HG02678 (cell line): ENCODE data around the gene MPRIP.
"Not testable (repeated sequence)": the region's sequence is repeated elsewhere in the genome, so short reads cannot be mapped to it uniquely, and the experiment has no call there.

Experiments
- ATAC-seq: cut with Tn5 transposase; IDR thresholded peaks from one replicate; pipeline ENCODE4 v1.9.1; 2021; ENCODE audit warnings: mild to moderate bottlenecking, moderate library complexity; ENCODE audit not compliant: unreplicated experiment

Gene MPRIP

DNA sequence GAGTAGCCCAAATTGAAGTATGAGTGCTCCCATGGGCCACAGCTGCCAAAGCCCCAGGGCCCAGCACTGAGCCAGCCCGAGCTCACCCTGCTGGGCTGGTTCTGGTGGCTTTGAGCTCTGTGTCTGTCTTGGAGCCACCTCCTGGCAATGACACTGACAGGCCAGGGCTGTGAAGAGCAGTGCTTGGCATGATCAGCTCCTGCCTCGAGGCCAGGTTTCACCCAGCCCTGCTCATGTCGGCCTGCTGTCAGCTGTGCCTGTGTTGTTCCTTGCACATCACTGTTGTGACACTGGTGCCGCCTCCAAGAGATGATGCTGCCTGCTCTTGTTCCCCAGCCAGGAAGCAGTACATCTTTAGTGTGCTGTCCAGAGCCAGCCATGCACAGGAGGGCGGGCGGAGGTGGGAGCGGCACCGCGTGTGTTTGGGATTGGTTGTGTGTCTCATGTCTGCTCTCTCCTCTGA lies 137.9 kb downstream of the MPRIP start:
- ATAC-seq = no peak

DNA sequence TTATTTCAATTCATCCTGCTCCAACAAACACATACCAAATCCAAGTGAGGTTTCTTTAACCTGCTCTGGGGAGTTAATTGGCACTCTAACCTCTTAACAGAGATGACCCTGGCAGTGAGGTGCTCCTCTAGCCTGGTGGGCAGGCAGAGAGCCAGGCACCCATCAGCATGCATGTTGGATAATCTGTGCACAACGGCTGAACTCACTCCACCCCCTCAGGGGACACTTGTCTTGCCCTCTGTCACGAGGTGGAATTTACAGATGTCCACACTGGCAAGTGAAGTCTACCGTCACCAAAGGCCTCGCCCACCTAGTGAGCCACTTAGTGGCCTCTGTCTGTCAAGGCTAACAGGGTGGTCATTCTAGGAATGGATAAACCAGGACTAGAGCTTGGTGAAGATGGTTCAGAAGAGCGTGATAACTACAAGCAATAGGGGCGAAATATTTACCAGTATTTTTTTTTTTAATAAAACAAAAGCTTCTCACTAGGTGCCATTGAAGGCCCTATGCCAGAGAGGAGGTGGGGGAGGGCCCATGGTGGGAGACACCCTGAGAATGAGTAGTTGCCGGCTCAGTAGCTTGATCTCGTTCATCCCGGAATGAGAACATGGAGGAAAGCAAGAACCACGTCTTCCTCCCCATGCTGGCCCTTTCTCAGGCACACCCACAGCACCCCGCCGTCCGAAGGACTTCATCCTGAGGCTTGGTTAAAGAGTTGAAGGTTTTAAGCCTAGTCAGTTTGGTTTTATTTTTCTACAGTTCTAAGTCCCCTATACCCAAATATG lies 138.7 kb downstream of the MPRIP start:
- ATAC-seq = no peak

DNA sequence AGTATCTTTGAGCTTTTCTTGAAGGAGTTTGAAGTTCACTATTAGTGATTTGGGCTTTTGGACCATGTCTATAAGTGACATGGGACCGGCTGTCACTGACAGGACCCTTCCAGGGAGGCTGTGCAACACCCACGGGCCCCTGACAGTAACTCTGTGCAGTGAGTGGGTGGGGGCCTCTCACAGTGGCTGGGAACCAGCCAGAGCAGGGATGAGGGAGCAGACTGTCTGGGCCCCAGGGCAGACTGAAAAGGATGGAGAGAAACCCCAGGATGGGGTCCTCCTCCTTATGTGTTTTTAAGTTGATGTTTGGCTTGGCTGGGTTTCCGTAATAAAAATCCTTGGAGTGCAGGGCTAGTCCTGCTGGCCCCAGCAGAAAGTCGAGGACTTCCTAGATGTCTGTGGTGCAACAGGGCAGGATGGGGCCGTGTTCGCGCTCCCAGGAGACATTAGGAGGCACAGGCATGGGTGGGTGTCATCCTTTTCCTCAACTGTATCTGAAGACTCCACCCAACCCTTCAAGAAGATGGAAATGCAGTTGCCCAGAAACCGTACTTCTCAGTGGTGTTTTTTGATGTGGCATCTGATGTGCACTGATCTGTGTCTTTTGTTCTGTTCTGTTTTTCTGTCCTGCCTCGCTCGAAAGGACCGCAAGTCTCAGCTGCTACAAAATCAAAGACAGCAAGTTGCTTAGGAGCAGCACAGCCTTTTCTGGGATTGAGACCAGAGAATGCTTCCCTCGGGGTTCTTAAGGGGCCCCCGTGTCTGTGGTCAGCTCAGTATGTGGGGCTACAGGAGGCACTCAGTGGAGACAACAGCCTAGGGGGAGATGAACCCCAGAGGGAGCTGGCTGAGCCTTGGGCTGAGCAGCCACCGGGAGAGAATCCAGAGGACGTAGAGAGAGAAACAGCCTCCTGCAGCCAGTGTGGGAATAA lies 139.7 kb downstream of the MPRIP start:
- peak; percentile 53 for ATAC-seq

DNA sequence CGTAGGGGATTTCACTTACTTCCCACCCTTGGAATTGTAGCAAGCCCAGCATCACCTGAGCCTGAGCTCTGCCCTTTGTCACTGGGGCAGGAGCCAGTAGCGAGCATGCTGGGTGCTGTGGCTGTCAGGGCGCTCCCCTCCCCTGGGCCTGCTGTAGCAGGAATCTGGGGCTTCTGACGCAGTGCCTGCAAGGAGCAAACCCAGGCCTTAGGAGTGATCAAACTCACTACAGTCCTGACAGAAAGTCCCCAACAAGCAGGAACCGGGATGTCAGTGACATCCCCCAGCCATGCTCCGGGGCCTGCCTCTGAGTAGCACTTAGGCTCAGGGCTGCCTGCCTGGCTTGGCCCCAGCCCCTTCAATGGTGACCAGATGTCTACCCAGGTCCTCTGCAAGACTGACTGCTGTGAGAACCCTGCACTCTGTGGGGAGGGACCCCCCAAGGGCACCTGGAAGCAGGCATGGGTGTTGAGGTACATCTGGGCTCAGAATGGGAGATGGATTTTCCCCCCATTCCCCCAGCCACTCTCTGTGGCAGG lies 140.4 kb downstream of the MPRIP start:
- no peak for ATAC-seq

DNA sequence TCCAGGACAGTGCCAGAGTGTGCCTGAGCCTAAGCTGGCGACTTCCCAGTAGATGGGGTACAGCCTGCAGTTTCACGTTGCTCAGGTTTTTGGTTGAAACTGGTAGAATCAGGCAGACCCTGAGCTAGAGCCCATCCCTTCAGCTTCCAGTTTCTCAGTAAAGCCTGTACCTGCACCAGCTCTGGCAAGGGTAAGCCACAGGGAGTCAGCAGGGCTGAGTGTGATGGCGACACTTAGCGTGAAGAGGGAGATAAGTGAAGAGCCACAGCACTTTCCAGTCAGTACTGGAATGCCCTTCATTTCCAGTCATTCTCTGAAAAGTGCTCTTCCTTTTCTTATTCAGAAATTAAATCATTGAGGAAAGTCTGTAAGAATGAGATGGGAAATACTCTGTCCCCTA lies 141.5 kb downstream of the MPRIP start:
- no peak for ATAC-seq

DNA sequence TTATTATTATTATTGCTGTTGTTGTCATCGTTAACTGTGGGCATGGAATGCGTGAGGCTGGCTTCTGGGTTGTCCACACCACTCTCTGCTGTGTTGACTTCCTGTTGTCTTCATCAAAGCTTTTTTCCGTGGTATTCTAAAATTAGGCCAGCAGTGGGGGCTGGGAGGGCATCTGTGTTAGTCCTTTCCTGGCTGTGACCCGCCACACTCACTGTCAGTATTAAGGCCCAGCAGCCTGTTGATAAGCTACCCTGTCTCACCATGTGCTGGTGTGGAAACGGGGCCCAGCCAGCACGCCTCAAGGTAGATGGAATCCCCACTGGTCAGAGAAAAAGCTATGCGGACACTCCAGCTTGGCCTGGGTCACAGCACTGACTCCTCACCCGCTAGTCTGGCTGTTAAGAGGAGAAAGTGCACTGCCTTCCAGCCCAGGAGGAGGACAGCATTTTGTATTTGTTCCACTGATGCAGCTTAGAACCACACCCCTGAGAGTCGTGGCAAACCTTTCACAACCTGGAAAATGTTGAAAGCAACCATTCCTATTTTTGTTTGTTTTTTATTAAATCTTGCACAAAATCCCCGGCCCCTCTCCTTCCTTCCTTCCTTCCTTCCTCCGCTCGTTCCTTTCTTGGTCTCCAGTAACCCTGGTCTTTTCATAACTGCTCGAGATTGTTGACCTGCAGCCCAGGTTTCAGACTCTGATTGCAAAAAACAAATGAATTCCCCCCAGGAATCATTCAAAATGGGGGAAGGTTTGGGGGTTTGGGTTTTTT lies 142.9 kb downstream of the MPRIP start:
- not testable (repeated sequence) for ATAC-seq

DNA sequence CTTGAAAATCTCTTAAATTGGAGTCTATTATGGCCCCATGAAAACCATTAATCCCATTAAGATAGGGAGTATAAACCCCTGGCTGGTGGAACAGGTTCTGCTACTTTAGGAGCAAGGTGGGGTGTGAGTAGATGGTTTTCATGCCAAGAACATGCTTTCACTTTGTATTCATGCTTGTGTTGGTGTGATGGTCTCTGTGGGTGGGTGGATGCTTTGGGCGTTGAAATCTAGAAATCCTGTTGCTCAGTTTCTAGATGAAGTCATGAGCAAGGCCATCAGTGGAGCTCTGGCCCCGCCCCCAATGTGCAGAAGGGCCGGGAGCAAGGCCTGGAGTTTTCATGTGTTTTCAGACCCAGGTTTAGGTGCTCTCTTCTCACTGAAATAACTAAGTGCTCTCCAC lies 143.8 kb downstream of the MPRIP start:
- no peak for ATAC-seq

DNA sequence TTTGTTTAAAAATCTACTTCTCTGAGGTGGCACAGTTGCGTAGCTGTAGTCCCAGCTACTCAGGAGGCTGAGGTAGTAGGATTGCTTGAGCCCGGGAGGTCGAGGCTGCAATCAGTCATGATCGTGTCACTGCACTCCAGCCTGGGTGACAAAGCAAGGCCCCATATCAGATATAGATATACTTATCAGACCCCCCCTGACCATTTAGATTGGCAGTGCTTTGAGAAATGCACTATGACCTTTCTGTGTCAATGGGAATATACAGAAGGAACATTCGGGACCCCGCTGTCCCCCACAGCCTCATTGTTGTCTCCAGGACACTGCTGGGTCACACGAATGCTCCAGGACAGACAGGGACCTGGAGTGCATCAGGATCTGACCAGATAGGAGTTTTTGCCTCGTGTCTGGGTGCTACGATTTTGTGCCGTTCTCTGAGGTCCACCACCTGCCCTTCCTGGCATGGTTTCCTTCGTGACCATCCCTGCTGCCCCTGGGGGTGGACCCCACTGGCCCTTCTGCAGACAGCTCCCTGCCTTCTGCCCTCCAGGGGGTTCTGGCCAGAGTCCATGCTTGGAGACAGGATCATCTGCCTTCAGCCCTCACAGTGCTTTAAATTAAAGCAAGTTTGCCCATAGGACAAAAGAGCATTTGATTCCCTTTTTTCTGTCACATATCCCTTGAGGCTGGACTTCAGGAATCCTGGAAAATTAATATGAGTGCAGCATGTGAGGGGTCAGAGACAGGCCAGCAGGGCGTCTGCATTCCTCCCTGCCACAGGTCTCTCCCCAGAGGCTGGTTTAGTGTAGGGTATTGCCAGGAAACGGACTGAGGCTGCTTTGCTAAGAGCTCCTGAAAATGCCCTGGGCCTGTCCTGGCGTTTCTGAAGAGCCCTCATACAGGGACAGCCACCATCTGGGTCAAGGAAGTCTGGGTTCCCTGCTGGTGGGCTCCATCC lies 144.6 kb downstream of the MPRIP start:
- ATAC-seq = no peak

DNA sequence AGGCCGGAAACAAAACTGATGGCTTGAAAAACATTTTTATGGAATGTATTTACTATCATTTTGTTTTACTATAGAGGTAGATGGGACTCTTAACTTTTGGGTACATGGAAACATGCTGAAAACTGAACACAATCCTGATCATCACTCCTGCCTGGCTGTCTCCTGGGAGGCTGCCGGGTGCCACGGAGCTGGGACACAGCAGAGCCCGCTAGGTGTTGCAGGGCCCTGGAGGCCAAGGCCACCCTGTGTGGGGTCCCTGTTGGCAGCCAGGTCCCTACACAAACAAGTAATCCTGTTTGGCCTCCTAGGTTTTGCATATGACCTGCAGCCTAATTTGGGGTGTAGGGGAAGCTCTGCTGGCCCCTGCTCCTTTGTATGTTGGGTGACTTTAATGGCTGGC lies 146.3 kb downstream of the MPRIP start:
- ATAC-seq = no peak

DNA sequence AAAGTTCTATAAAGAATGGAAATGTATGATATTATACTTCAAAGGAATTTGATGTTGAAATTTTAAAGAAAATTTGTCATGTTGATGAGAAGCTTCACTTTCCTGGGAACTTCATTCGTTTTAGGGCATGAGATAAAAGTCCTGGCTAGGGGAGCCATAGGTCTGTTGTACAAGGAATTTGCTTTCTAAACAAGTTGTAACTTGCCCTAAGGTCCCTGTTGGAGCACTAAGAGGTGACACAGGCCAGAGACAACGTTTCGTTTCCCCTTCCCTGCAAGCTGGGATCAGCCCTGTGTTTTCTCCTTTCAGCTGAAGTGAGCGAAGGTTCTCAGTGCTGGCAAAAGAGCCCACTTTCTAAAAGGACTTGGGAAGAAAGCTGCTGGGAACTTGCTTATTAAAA lies 147.3 kb downstream of the MPRIP start:
- no peak for ATAC-seq

DNA sequence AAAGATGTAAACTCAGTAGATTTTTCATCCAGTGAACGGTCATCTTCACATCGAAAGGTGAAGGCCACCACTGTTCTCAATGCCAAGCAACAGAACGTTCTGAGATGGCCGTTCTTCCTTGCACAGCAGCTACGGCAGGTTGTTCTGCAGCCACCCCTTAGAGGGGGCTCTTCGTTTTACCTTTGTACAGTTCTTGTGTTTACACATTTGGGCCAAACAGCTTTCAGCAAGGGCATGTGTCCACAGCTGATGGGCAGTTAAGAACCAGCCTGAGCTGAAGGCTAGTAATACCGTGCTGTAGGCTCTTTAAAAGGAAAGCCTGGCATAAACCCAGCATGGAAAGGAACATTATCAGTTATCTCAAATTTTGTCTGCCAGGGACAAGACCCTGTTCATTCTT lies 147.9 kb downstream of the MPRIP start:
- ATAC-seq = no peak

DNA sequence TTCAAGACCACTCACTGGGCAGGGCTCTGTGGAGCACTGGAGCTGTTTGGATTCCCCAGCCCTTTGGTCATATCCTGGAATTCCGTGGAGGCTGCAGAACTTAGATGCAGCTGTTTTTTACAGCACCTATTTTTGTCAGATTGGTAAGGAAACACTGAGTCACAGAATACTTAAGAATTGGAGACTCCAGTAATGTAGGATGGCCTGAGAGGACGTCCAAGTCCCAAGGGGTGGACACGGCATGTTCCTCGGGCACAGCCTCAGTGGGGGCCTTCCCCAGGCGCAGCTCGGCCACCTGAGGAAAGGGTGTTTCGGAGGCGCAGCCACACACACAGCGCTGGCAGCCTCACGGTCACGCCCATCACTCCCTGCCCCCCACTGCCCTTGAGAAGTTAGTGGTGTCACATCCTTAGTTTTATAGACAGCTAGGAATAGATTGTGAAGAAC lies 149.1 kb downstream of the MPRIP start:
- ATAC-seq = no peak

DNA sequence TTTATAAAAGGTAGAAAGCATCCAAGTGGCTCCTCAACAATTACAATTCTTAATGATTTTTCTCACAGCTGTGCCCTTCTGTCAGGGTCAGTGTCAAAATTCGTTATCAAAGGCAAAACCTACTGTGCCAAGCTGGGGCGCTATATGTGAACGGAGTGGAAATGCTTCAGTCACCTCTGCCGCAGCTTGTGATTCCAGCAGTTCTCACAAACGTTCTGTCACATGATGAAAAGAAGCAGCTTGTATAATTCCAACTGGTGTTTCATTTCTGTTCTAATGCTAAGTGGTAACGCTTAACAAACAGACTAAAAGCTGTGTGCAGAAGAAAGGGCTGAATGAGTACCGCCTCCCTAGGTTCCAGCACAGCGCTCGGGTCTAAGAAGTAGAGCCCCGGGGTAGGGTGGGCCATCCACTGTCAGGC lies 149.7 kb downstream of the MPRIP start:
- no peak for ATAC-seq

DNA sequence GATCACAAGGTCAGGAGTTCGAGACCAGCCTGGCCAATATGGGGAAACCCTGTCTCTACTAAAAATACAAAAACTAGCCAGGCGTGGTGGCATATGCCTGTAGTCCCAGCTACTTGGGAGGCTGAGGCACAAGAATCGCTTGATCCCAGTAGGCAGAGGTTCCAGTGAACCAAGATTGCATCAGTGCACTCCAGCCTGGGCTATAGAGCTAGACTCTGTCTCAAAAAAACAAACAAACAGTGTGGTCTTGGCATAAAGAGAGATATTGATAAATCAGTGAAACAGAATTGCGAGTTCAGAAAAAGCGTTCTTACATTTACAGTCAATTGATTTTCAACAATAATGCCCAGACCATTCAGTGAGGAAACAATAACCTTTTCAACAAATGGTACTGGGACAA lies 153.2 kb downstream of the MPRIP start:
- not testable (repeated sequence) for ATAC-seq

DNA sequence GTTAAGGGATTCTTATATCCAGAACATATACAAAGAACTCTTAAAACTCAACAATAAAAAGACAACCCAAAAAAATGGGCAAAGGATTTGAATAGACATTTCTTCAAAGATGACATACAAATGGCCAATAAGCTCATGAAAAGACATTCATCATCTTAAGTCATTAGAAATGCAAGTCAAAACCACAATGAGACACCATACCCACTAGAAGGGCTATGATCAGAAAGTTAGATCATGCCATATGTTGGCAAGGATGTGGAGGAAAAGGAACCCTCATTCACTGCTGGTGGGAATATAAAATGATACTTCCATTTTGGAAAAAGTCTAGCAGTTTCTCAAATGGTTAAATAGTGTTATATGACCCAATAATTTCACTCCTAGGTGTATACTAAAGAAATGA lies 154.5 kb downstream of the MPRIP start:
- ATAC-seq = no peak

DNA sequence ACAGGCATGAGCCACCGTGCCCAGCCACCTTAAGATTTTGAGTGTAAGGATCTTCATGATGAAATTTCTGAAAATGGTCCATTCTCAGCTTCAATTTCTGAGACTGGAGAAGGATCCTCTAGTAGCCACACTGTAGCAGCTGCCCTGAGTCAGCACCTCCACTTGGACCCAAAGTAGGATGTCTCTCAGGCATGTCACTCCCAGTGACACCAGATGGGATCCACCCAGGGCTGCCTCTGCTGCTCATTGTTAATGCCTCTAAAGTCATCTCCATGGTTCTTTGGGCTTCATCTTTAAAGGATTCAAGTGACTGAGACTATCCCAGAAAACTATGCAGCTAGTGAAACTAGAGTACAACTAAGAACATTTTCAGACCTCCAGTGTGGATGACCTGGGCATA lies 156.0 kb downstream of the MPRIP start:
- ATAC-seq = no peak

DNA sequence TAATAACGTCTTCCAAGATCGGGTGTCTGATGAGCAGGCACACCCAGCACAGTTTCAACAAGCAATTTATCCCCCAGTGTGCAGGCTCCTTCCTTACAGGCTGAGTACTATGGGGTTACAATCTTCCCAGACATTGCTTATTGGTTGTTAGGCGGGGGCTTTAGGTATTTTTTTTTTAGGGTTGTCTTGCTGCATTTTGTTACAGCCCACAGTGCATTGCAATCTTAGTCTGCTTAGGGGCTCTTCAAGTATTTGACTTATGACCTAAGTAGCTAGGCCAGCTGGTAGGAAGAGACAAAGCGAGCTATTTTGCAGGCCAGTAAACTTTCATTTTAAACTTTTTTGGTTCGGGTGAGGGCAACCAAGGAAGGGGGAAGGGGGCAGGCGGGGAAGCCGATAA lies 158.1 kb downstream of the MPRIP start:
- no peak for ATAC-seq

DNA sequence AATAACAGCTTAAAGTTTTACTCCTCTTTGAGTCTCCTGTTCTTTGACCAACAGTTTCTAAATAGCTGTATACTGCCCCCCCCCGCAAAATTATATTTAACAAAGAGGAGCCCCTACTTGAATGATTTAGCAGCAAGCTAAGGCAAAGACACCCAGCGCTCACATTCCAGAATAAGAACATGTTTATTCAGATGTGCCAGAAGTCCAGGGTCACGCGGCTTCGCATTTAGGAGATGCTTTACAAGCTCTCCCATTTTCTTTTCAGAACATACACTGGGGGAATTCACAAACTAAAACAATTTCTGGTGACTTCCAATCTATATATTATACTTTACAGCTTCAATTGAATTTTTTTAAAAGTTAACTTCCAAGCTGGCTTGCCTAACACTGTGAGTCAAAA lies 158.6 kb downstream of the MPRIP start:
- ATAC-seq = no peak

DNA sequence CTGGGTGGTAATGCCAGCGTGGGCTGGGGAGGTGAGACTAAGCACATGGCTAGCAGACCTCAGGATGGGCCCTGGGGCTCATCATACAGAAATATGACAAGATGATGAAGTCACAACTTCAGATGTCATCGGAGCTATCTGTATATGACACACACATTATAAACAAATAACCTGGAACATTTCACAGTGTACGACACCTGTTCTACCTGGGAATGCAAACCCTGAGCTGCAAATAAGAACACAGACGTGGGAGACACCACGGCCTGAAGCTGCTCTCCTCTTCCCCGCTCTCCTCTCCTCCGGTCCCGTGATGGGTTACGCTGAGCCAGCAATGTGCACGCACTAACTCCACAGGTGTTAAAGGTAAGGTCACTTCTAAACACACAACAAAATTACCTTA lies 159.0 kb downstream of the MPRIP start:
- no peak for ATAC-seq

DNA sequence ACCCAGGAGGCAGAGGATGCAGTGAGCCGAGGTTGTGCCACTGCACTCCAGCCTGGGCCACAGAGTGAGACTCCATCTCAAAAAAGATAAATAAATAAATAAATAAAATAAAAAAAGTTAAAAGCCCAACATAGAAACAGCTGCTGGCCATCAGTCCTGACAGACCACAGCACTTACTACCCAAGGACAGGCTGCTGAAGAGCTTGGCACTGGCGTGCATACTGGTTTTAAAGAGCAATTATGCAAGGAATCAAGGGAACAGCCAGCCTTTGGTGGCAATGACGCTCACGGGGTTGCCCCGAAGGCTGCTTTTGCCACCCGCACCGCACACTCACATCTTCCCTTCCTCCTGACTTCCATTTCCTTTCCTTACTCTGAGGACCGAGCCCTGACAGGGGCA lies 159.7 kb downstream of the MPRIP start:
- ATAC-seq = no peak
